Thyroid gland (tissue), 4 donors: ENCODE data around the gene DNAJC16. TPM values are rescaled to one million over a fixed set of nuclear protein-coding genes. Genes with fewer than 3 reads are reported as not detected.
"Not testable (repeated sequence)": the region's sequence is repeated elsewhere in the genome, so short reads cannot be mapped to it uniquely, and the experiment has no call there.

Experiments used
- DNase-seq, 2 donors: peaks; one replicate each; pipeline ENCODE4 v3.0.0-alpha.2; 2019
- H3K27ac ChIP-seq, 3 donors: fragments of 200-600 bp; sonication (generic); 1 replicate in 2 of 3; 2 replicates in 1 of 3; pipeline ENCODE4 v1.5.1; 2016 to 2019; ENCODE audit warnings: mild to moderate bottlenecking in 1 of 3, moderate library complexity in 1 of 3
- H3K27me3 ChIP-seq: fragments of 200-600 bp; sonication (generic); one replicate; pipeline ENCODE4 v1.5.1; 2019
- H3K36me3 ChIP-seq, 2 donors: fragments of 200-600 bp; sonication (generic); one replicate each; pipeline ENCODE4 v1.5.1; 2016 to 2019
- H3K4me1 ChIP-seq, 2 donors: fragments of 200-600 bp; sonication (generic); one replicate each; pipeline ENCODE4 v1.5.1; 2017 to 2019
- H3K4me3 ChIP-seq, 3 donors: fragments of 200-600 bp; sonication (generic); replicated peaks in 1 of 3; 1 replicate in 2 of 3; 2 replicates in 1 of 3; pipeline ENCODE4 v1.5.1; 2016; ENCODE audit warnings: mild to moderate bottlenecking in 1 of 3
- H3K9me3 ChIP-seq: fragments of 200-600 bp; sonication (generic); one replicate; pipeline ENCODE4 v1.5.1; 2017
- POLR2A ChIP-seq, 2 donors: fragments of 450-650 bp; IDR thresholded peaks; one replicate each; pipeline ENCODE4 v1.6.1; 2017; ENCODE audit warnings: antibody characterized with exemption in 2 of 2, mild to moderate bottlenecking in 2 of 2, moderate library complexity in 1 of 2
- WGBS, 2 donors: methylation state at CpG; one replicate each; pipeline ENCODE4 v1.1.5; 2017; 5-methylcytosine and 5-hydroxymethylcytosine counted together
- intact Hi-C: fragments of 100-400 bp; cut with DNase I; formaldehyde crosslinking; loops from one replicate; pipeline ENCODE4 v1.15.1; 2023
- total RNA-seq, 4 donors: library from RNA; depleted of rRNA; stranded (reverse); fragments of >200 nt; gene quantifications; one replicate each; pipeline ENCODE4 v1.2.3, GENCODE V29; 2016
- TF ChIP-seq, protein P1 (sequence below), 6 experiments: fragments of 200-600 bp in 3 of 6; fragments of 450-650 bp in 3 of 6; sonication (generic) in 3 of 6; IDR thresholded peaks; one replicate each; pipeline ENCODE4 v1.5.1; 2016 to 2019; ENCODE audit warnings: antibody characterized with exemption in 6 of 6, mild to moderate bottlenecking in 2 of 6, inconsistent platforms in 1 of 6, moderate library complexity in 1 of 6

Gene DNAJC16
- total RNA-seq, 4 donors from 2014 or later, result 24.3 to 46.8 (median 29.7) TPM

DNA sequence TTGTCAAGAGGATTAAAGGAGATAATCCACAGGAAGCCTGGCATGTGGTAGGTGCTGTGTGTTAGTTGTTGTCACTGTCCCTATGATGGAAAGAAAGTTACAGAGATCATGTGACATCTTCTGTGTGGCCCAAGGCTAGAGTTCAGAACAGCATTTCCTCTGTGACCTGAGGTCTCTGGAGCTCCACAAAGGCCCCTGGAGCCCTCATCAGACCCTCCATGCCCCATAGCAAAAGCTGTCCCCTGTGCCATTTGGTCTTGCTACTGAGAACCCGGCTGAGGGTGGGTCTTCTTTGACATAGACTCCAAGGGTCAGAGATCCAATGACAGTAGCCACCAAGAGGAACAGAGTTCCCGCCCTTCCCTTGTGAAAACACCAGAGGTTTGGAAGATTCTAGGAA, 42.7 kb upstream of the DNAJC16 start:
- no peak for DNase-seq
- intact Hi-C loops, result no loop called here
- TF ChIP-seq POLR2A (IDR thresholded peaks at IDR 0.05), result no peak
- TF ChIP-seq, protein P1, sequence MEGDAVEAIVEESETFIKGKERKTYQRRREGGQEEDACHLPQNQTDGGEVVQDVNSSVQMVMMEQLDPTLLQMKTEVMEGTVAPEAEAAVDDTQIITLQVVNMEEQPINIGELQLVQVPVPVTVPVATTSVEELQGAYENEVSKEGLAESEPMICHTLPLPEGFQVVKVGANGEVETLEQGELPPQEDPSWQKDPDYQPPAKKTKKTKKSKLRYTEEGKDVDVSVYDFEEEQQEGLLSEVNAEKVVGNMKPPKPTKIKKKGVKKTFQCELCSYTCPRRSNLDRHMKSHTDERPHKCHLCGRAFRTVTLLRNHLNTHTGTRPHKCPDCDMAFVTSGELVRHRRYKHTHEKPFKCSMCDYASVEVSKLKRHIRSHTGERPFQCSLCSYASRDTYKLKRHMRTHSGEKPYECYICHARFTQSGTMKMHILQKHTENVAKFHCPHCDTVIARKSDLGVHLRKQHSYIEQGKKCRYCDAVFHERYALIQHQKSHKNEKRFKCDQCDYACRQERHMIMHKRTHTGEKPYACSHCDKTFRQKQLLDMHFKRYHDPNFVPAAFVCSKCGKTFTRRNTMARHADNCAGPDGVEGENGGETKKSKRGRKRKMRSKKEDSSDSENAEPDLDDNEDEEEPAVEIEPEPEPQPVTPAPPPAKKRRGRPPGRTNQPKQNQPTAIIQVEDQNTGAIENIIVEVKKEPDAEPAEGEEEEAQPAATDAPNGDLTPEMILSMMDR (IDR thresholded peaks at IDR 0.05), result no peak
- 83 to 89% methylated on average over 2 of the region's 2 CpGs for WGBS, 2 donors
- H3K27me3 ChIP-seq, result no peaks in the 10 kb centered on the region
- H3K27ac ChIP-seq, result no peak overlapping the region
- no peaks in the 10 kb centered on the region for H3K36me3 ChIP-seq
- no peaks in the 10 kb centered on the region for H3K9me3 ChIP-seq
- no peaks in the 10 kb centered on the region for H3K4me1 ChIP-seq
- H3K4me3 ChIP-seq, result no peak overlapping the region

GRCh38 chr1:15484443-15484842, 42.2 kb upstream of the DNAJC16 start:
- H3K36me3 ChIP-seq, result not testable (repeated sequence)
- WGBS, 2 donors, result 94 to 95% methylated on average over 6 of the region's 6 CpGs

DNA sequence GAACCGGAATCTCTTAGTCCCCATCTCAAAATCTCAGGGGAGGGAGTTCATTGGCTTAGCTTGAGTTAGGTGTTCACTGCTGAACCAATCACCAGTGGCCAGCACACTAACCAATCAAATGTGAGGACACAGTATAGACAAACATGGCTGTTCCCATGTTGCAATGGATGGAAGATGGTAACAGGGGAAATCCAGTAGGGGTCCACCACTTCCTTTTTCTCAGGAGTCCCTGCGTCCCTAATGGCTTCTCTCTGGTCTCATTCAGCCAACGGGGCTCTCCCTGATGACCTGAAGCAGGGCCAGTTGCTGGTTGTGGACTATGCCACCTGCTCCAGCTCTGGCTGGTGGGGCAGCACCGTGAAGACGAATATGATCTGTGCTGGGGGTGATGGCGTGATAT, 41.0 kb upstream of the DNAJC16 start:
- TF ChIP-seq POLR2A (IDR thresholded peaks at IDR 0.05), result no peak
- TF ChIP-seq, protein P1 (IDR thresholded peaks at IDR 0.05), result no peak
- Histone ChIP-seq H3K9me3 (no peaks in the 10 kb centered on the region), H3K4me1 (no peaks in the 10 kb centered on the region), H3K27me3 (no peaks in the 10 kb centered on the region), H3K27ac (no peak overlapping the region), H3K36me3 (no peaks in the 10 kb centered on the region), H3K4me3 (no peak overlapping the region)
- no peak for DNase-seq
- WGBS, 2 donors, result 94 to 98% methylated on average over 6 of the region's 6 CpGs
- intact Hi-C loops, result no loop called here

More at GRCh38 chr1:15484443-15484842, 42.2 kb upstream of the DNAJC16 start:
- H3K27me3 ChIP-seq, intact Hi-C loops, DNase-seq, H3K27ac ChIP-seq, H3K4me3 ChIP-seq, H3K9me3 ChIP-seq, H3K4me1 ChIP-seq: not testable (repeated sequence)

DNA sequence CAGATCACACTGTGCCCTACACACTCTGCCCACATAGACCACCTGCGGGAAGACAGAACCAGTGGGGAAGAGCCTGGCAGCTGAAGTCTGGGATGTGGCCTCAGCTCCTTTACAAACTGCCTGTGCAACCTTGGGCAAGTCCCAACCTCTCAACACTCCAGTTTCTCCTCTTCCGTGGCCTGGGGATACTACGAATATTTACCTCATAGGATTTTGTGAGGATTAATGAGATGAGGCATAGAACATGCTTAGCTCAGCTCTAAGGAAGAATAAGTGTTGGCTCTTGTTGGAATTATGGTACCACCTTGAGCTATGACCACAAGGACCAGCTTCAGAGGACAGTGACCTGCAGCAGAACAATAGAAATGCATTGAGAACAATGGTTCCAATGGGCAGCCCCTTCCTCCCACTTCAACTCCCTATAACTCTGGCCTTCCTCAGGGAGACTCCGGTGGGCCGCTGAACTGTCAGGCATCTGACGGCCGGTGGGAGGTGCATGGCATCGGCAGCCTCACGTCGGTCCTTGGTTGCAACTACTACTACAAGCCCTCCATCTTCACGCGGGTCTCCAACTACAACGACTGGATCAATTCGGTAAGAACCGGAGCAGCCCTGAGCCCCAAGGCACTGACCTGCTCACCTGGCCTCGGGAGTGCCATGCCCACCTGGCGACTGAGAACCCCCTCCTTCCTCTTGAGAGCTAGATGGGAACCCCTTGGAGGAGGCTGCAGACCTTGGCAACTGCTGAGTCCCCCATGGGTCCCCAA, 39.6 kb upstream of the DNAJC16 start:
- intact Hi-C loops, H3K9me3 ChIP-seq, DNase-seq, H3K27ac ChIP-seq, H3K4me3 ChIP-seq, H3K4me1 ChIP-seq, H3K36me3 ChIP-seq, H3K27me3 ChIP-seq: not testable (repeated sequence)
- WGBS, 2 donors, result 95 to 97% methylated on average over 16 to 17 of the region's 17 CpGs

GRCh38 chr1:15488371-15488770, 38.3 kb upstream of the DNAJC16 start:
- DNase-seq, result no peak
- Histone ChIP-seq H3K4me1 (no peaks in the 10 kb centered on the region), H3K9me3 (no peaks in the 10 kb centered on the region), H3K36me3 (peaks cover 3 to 9% of the 10 kb centered on the region in 2 donors), H3K27me3 (no peaks in the 10 kb centered on the region), H3K27ac (no peak overlapping the region), H3K4me3 (no peak overlapping the region)
- WGBS, 2 donors, result 93 to 95% methylated on average over 3 of the region's 3 CpGs
- no peak for TF ChIP-seq POLR2A (IDR thresholded peaks at IDR 0.05)
- TF ChIP-seq, protein P1 (IDR thresholded peaks at IDR 0.05), result no peak
- intact Hi-C loops, result no loop called here

GRCh38 chr1:15489052-15489736, 37.5 kb upstream of the DNAJC16 start:
- Histone ChIP-seq H3K36me3 (peaks cover 12 to 18% of the 10 kb centered on the region in 2 donors), H3K4me3 (no peak overlapping the region), H3K27ac (no peak overlapping the region), H3K27me3 (no peaks in the 10 kb centered on the region), H3K4me1 (no peaks in the 10 kb centered on the region), H3K9me3 (no peaks in the 10 kb centered on the region)
- no peak for DNase-seq
- 68 to 80% methylated on average over 7 to 13 of the region's 13 CpGs for WGBS, 2 donors
- intact Hi-C loops, result no loop called here
- TF ChIP-seq, protein P1 (IDR thresholded peaks at IDR 0.05), result no peak

GRCh38 chr1:15491010-15491409, 35.6 kb upstream of the DNAJC16 start:
- H3K27me3 ChIP-seq, H3K4me3 ChIP-seq, DNase-seq, H3K9me3 ChIP-seq, H3K4me1 ChIP-seq, intact Hi-C loops, H3K27ac ChIP-seq: not testable (repeated sequence)
- 89 to 97% methylated on average over 4 of the region's 4 CpGs for WGBS, 2 donors
- peaks cover 15 to 18% of the 10 kb centered on the region in 2 donors for H3K36me3 ChIP-seq
